A673 (cell line): ENCODE data around the gene MAML2.

Source experiments
- EZH2 ChIP-seq: fragments of 200-600 bp; sonication (generic); IDR thresholded peaks from 2 replicates; pipeline ENCODE4 v1.6.1; 2017; ENCODE audit warnings: borderline replicate concordance, low read depth, mild to moderate bottlenecking, mixed read lengths, antibody characterized with exemption, low read length; ENCODE audit not compliant: poor library complexity, severe bottlenecking
- TF ChIP-seq, protein P1 (sequence below): fragments of 300-800, 200-600 bp; sonication (generic); conservative IDR thresholded peaks from 2 replicates; pipeline ENCODE4 v1.5.1; 2017; ENCODE audit warnings: low read depth, mild to moderate bottlenecking, antibody characterized with exemption, low read length, moderate library complexity, mixed read lengths

DNA sequence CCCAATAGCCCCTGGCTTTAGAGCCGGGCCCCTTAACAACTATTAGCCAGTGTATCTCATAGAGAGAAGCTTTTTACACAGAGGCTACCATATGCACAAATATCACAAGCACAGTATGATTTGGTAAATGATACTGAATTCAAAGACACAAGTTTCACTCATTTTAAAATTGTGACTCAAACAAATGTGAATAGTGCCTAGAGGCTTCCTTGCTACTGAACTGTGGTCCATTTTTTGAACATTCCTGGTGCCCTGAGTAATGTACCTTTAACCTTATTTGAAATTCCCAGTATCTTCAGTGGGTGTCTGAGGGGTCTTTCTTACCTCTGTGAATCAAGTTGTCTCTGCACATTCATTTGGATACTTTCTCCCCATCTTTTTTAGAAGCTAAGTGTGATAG, 156.2 kb downstream of the MAML2 start:
- TF ChIP-seq, protein P1, sequence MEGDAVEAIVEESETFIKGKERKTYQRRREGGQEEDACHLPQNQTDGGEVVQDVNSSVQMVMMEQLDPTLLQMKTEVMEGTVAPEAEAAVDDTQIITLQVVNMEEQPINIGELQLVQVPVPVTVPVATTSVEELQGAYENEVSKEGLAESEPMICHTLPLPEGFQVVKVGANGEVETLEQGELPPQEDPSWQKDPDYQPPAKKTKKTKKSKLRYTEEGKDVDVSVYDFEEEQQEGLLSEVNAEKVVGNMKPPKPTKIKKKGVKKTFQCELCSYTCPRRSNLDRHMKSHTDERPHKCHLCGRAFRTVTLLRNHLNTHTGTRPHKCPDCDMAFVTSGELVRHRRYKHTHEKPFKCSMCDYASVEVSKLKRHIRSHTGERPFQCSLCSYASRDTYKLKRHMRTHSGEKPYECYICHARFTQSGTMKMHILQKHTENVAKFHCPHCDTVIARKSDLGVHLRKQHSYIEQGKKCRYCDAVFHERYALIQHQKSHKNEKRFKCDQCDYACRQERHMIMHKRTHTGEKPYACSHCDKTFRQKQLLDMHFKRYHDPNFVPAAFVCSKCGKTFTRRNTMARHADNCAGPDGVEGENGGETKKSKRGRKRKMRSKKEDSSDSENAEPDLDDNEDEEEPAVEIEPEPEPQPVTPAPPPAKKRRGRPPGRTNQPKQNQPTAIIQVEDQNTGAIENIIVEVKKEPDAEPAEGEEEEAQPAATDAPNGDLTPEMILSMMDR: no peak
- no peak for TF ChIP-seq EZH2
